Esophagus muscularis mucosa (tissue), 4 donors: ENCODE measurements around the gene FAM193B. TPM values are rescaled to one million over a fixed set of nuclear protein-coding genes. Genes with fewer than 3 reads are reported as not detected.

Experiments
- DNase-seq: peaks from one replicate; pipeline ENCODE4 v3.0.0-alpha.2; 2017; ENCODE audit errors: extremely low spot score
- H3K27ac ChIP-seq, 4 donors: fragments of 200-600 bp; sonication (generic); replicated peaks in 1 of 4; 1 replicate in 3 of 4; 2 replicates in 1 of 4; pipeline ENCODE4 v1.5.1; 2016 to 2019; ENCODE audit warnings: mild to moderate bottlenecking in 1 of 4
- H3K27me3 ChIP-seq, 4 donors: fragments of 200-600 bp; sonication (generic); one replicate each; pipeline versions ENCODE4 v1.5.1 to v1.6.0; 2016 to 2019
- H3K36me3 ChIP-seq, 4 donors: fragments of 200-600 bp; sonication (generic); one replicate each; pipeline ENCODE4 v1.5.1; 2016 to 2019
- H3K4me1 ChIP-seq, 4 donors: fragments of 200-600 bp; sonication (generic); one replicate each; pipeline ENCODE4 v1.5.1; 2016 to 2019
- H3K4me3 ChIP-seq, 4 donors: fragments of 200-600 bp; sonication (generic); 1 replicate in 2 of 4; 2 replicates in 2 of 4; pipeline ENCODE4 v1.5.1; 2016 to 2019; ENCODE audit warnings: mild to moderate bottlenecking in 4 of 4, moderate library complexity in 1 of 4
- H3K9me3 ChIP-seq, 4 donors: fragments of 200-600 bp; sonication (generic); 1 replicate in 3 of 4; 2 replicates in 1 of 4; pipeline ENCODE4 v1.5.1; 2016 to 2019
- EP300 ChIP-seq: sonication (generic); formaldehyde crosslinking; IDR thresholded peaks from one replicate; pipeline ENCODE4 v1.6.1; 2017; ENCODE audit warnings: antibody characterized with exemption
- POLR2A ChIP-seq: fragments of 450-650 bp; IDR thresholded peaks from one replicate; pipeline ENCODE4 v1.6.1; 2017; ENCODE audit warnings: antibody characterized with exemption, moderate library complexity, mild to moderate bottlenecking, low read depth
- POLR2AphosphoS5 ChIP-seq, 2 donors: sonication (generic); formaldehyde crosslinking; IDR thresholded peaks; one replicate each; pipeline ENCODE4 v1.6.1; 2017; ENCODE audit warnings: antibody characterized with exemption in 2 of 2
- WGBS: methylation state at CpG from one replicate; pipeline ENCODE4 v1.1.5; 2018; 5-methylcytosine and 5-hydroxymethylcytosine counted together
- intact Hi-C: fragments of 100-400 bp; cut with DNase I; formaldehyde crosslinking; loops from one replicate; pipeline ENCODE4 v1.15.1; 2023
- total RNA-seq, 4 donors: library from RNA; depleted of rRNA; stranded (reverse); fragments of >200 nt; gene quantifications; one replicate each; pipeline versions ENCODE4 v1.1.0 to v1.2.1, GENCODE V29; 2016
- TF ChIP-seq, protein P1 (sequence below), 3 experiments: fragments of 200-600 bp in 2 of 3; fragments of 450-650 bp in 1 of 3; sonication (generic) in 2 of 3; IDR thresholded peaks; one replicate each; pipeline ENCODE4 v1.5.1; 2017 to 2019; ENCODE audit warnings: antibody characterized with exemption in 3 of 3, mild to moderate bottlenecking in 2 of 3, moderate library complexity in 1 of 3

Gene FAM193B
- total RNA-seq, 4 donors from 2014 or later: 24.4 to 65.6 (median 50.7) TPM

DNA sequence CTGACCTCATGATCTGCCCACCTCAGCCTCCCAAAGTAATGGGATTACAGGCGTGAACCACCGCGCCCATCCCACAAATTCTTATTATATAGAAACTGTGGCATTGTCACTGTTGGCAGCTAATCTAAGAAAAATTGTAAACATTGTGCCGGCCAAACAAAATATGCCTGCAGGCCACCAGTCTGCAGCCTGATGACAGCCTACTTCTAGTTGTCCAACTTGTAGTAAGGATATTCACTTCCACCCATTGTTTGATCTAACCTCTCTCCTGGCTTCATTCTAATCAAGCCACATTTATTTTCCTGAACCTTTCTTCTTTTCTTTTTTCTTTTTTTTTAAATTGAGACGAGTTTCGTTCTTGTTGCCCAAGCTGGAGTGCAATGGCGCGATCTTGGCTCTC lies 24.0 kb upstream of the FAM193B start:
- Histone ChIP-seq H3K4me1 (no peaks in the 10 kb centered on the region), H3K27ac (no peak overlapping the region), H3K4me3 (no peak overlapping the region), H3K9me3 (no peaks in the 10 kb centered on the region), H3K36me3 (no peaks in the 10 kb centered on the region), H3K27me3 (no peaks in the 10 kb centered on the region)
- TF ChIP-seq, protein P1, sequence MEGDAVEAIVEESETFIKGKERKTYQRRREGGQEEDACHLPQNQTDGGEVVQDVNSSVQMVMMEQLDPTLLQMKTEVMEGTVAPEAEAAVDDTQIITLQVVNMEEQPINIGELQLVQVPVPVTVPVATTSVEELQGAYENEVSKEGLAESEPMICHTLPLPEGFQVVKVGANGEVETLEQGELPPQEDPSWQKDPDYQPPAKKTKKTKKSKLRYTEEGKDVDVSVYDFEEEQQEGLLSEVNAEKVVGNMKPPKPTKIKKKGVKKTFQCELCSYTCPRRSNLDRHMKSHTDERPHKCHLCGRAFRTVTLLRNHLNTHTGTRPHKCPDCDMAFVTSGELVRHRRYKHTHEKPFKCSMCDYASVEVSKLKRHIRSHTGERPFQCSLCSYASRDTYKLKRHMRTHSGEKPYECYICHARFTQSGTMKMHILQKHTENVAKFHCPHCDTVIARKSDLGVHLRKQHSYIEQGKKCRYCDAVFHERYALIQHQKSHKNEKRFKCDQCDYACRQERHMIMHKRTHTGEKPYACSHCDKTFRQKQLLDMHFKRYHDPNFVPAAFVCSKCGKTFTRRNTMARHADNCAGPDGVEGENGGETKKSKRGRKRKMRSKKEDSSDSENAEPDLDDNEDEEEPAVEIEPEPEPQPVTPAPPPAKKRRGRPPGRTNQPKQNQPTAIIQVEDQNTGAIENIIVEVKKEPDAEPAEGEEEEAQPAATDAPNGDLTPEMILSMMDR (IDR thresholded peaks at IDR 0.05): no peak
- no peak for TF ChIP-seq POLR2AphosphoS5 (IDR thresholded peaks at IDR 0.05)
- TF ChIP-seq EP300: no peak
- TF ChIP-seq POLR2A: no peak
- intact Hi-C loops: no loop called here
- no peak for DNase-seq
- WGBS: 94% methylated on average over 8 of the region's 8 CpGs

DNA sequence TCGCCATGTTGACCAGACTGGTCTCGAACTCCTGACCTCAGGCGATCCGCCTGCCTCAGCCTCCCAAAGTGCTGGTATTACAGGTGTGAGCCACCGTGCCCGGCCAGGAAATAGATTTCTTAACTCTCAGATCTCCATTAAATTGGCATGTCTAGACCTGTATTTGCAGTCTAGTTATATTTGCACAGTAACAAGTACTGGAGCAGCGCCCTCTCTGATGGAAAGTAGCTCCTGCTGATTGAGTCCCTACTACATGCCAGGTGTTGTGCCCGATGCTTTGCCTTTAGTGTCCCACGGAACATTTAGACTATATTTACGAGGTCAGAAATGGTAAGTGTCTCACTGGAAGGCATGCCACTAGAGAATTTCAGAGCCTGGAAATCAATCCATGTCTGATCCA lies 21.8 kb upstream of the FAM193B start:
- 89% methylated on average over 10 of the region's 10 CpGs for WGBS
- Histone ChIP-seq H3K27me3 (no peaks in the 10 kb centered on the region), H3K27ac (no peak overlapping the region), H3K36me3 (no peaks in the 10 kb centered on the region), H3K4me3 (no peak overlapping the region), H3K4me1 (no peaks in the 10 kb centered on the region), H3K9me3 (no peaks in the 10 kb centered on the region)
- no peak for TF ChIP-seq POLR2A
- no peak for TF ChIP-seq EP300
- TF ChIP-seq, protein P1 (IDR thresholded peaks at IDR 0.05): no peak
- TF ChIP-seq POLR2AphosphoS5 (IDR thresholded peaks at IDR 0.05): no peak
- intact Hi-C loops: no loop called here
- DNase-seq: no peak

DNA sequence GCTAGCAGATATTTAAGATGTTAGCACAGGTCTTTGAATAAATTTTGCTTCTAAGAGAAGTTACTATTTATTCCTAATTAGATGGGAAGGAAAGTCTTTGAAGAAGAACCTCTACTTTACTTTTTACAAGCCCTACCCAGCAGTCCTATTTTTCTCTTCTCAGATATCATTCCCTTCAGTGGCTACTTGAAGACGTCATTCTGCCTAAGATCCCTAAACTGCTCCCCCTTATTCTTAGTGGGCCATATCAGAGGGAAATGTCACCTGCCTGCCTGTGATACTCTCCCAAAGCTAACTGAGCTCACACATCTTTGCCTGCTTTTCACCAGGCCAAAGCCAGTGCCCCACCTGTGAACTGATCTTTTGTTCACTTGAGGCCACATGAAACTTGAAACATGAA lies 21.1 kb upstream of the FAM193B start:
- intact Hi-C loops: no loop called here
- H3K27ac ChIP-seq: no peak overlapping the region
- DNase-seq: no peak
- TF ChIP-seq, protein P1 (IDR thresholded peaks at IDR 0.05): no peak
- TF ChIP-seq EP300 (no peak), POLR2A (no peak), POLR2AphosphoS5 (IDR thresholded peaks at IDR 0.05) (no peak)
- no peaks in the 10 kb centered on the region for H3K27me3 ChIP-seq
- WGBS: 44% methylated on average over 1 of the region's 1 CpG
- no peaks in the 10 kb centered on the region for H3K9me3 ChIP-seq
- no peaks in the 10 kb centered on the region for H3K4me1 ChIP-seq
- no peak overlapping the region for H3K4me3 ChIP-seq
- H3K36me3 ChIP-seq: no peaks in the 10 kb centered on the region

- Histone ChIP-seq H3K27ac (no peak overlapping the region), H3K4me3 (no peak overlapping the region), H3K4me1 (no peaks in the 10 kb centered on the region), H3K36me3 (no peaks in the 10 kb centered on the region), H3K9me3 (no peaks in the 10 kb centered on the region), H3K27me3 (no peaks in the 10 kb centered on the region)
- 91% methylated on average over 2 of the region's 2 CpGs for WGBS
- DNase-seq: no peak
- TF ChIP-seq POLR2AphosphoS5 (IDR thresholded peaks at IDR 0.05) (no peak), POLR2A (no peak), EP300 (no peak)
- TF ChIP-seq, protein P1 (IDR thresholded peaks at IDR 0.05): no peak
- intact Hi-C loops: no loop called here
These were observed 15.5 kb upstream of the FAM193B start for GRCh38 chr5:177569894-177570293.

GRCh38 chr5:177568326-177568725 lies 14.0 kb upstream of the FAM193B start:
- Histone ChIP-seq H3K4me1 (no peaks in the 10 kb centered on the region), H3K36me3 (no peaks in the 10 kb centered on the region), H3K4me3 (no peak overlapping the region), H3K9me3 (no peaks in the 10 kb centered on the region), H3K27me3 (no peaks in the 10 kb centered on the region), H3K27ac (no peak overlapping the region)
- WGBS: 72% methylated on average over 7 of the region's 7 CpGs
- DNase-seq: no peak
- intact Hi-C loops: no loop called here
- TF ChIP-seq POLR2A: no peak
- no peak for TF ChIP-seq EP300
- TF ChIP-seq, protein P1 (IDR thresholded peaks at IDR 0.05): no peak
- no peak for TF ChIP-seq POLR2AphosphoS5 (IDR thresholded peaks at IDR 0.05)
